NB4 (cell line): ENCODE data around the gene RIC8A.
"Not testable (repeated sequence)": the region's sequence is repeated elsewhere in the genome, so short reads cannot be mapped to it uniquely, and the experiment has no call there.

Experiments used
- DNase-seq: peaks from one replicate; pipeline ENCODE4 v3.0.0; 2010; ENCODE audit warnings: low read depth
- H3K4me3 ChIP-seq: one replicate; pipeline ENCODE4 v1.5.1; 2011; ENCODE audit warnings: mild to moderate bottlenecking, low read depth, low read length, moderate library complexity
- CTCF ChIP-seq: IDR thresholded peaks from one replicate; pipeline ENCODE4 v1.5.1; 2012; ENCODE audit warnings: low read depth, low read length
- MAX ChIP-seq: IDR thresholded peaks from 2 replicates; pipeline ENCODE4 v1.6.1; 2011; ENCODE audit warnings: low read depth, low read length
- MYC ChIP-seq: IDR thresholded peaks from 2 replicates; pipeline ENCODE4 v1.6.1; 2011; ENCODE audit warnings: low read depth, low read length
- POLR2A ChIP-seq: IDR thresholded peaks from 2 replicates; pipeline ENCODE4 v1.6.1; 2011; ENCODE audit warnings: mild to moderate bottlenecking; ENCODE audit not compliant: insufficient read length; ENCODE audit errors: extremely low read depth

RIC8A gene

GRCh38 chr11:207208-207862 lies at the start of gene RIC8A, which contains the start of gene BET1L:
Gene RIC8A, plus strand, starts transcription at chr11:207708. Its CDS starts 1,147 bp downstream, at chr11:208855.
Gene BET1L, minus strand, starts transcription at chr11:207399. Its CDS starts 78 bp downstream, at chr11:207321.
- peak within 1 kb of the TSS; percentile 97 for H3K4me3 ChIP-seq
- peak; percentile 99 for DNase-seq
- TF ChIP-seq CTCF (no peak), MAX (peak; percentile 39), POLR2A (peak; percentile 96), MYC (peak; percentile 3)

GRCh38 chr11:180242-180641 lies 27.3 kb upstream of the RIC8A start:
- H3K4me3 ChIP-seq, DNase-seq: not testable (repeated sequence)

GRCh38 chr11:189200-189783 lies 18.2 kb upstream of the RIC8A start:
- DNase-seq, H3K4me3 ChIP-seq: not testable (repeated sequence)

GRCh38 chr11:189843-190311 lies 17.6 kb upstream of the RIC8A start:
- DNase-seq, H3K4me3 ChIP-seq: not testable (repeated sequence)
- peak; percentile 15 for TF ChIP-seq CTCF

- not testable (repeated sequence) for H3K4me3 ChIP-seq, DNase-seq
Measured at GRCh38 chr11:190546-190945, 17.0 kb upstream of the RIC8A start.

- not testable (repeated sequence) for DNase-seq, H3K4me3 ChIP-seq
Measured at GRCh38 chr11:191490-192478, 15.7 kb upstream of the RIC8A start.

- not testable (repeated sequence) for H3K4me3 ChIP-seq, DNase-seq
Measured at GRCh38 chr11:192674-193128, 14.8 kb upstream of the RIC8A start, which contains the start of gene SCGB1C1. Gene SCGB1C1, plus strand, starts transcription at chr11:193078. Its CDS starts 22 bp downstream, at chr11:193100.

- DNase-seq, H3K4me3 ChIP-seq: not testable (repeated sequence)
Measured at GRCh38 chr11:193481-193880, 14.0 kb upstream of the RIC8A start.

GRCh38 chr11:196786-197731 lies 10.4 kb upstream of the RIC8A start:
- TF ChIP-seq CTCF (no peak), MYC (no peak), POLR2A (no peak), MAX (no peak)
- peak; percentile 35 for DNase-seq
- H3K4me3 ChIP-seq: no peak overlapping the region
